ENCODE measurements around the gene GGNBP2.

DNA sequence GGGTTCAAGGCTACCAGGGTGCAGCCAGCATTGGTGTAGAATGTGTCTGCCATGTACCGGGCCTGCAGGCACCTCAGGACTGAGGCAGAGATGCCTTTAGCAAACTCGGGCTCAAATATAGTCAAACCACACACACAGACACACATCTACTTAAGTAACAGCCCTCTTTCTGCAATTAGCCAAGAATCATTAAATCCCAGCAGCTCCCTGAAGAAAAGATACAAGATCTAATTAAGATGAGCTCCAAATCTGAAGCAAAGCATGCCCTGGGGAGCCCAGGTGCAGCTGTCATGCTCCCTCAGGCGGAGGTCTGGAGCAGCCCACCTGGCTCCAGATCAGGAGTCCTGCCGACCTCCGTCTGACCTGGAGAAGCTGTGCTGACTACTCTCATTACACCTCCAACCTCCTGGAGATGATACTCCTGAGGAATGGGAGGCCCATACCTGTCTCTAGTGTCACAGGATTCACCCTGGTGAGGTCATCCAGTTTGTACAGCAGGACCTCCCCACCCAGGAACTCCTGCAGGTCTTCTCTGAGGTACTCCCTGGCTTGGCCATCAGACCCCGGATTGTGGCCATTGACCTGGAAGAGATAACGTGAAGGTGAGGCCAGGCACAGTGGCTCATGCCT lies 17.0 kb upstream of the GGNBP2 start:
- TF ChIP-seq, protein P1, sequence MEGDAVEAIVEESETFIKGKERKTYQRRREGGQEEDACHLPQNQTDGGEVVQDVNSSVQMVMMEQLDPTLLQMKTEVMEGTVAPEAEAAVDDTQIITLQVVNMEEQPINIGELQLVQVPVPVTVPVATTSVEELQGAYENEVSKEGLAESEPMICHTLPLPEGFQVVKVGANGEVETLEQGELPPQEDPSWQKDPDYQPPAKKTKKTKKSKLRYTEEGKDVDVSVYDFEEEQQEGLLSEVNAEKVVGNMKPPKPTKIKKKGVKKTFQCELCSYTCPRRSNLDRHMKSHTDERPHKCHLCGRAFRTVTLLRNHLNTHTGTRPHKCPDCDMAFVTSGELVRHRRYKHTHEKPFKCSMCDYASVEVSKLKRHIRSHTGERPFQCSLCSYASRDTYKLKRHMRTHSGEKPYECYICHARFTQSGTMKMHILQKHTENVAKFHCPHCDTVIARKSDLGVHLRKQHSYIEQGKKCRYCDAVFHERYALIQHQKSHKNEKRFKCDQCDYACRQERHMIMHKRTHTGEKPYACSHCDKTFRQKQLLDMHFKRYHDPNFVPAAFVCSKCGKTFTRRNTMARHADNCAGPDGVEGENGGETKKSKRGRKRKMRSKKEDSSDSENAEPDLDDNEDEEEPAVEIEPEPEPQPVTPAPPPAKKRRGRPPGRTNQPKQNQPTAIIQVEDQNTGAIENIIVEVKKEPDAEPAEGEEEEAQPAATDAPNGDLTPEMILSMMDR (IDR thresholded peaks at IDR 0.05): no peak
- no peak for TF ChIP-seq POLR2A (IDR thresholded peaks at IDR 0.05)

Data from uterus (tissue), 2 donors.